ENCODE results near the gene MYO1F. TPM values are rescaled to one million over a fixed set of nuclear protein-coding genes. Genes with fewer than 3 reads are reported as not detected.

The MYO1F gene
- total RNA-seq, 1 donor from 2014 or later = 0.10 TPM

GRCh38 chr19:8483165-8483564 lies 94.1 kb downstream of the MYO1F start:
- no peak for DNase-seq
- H3K36me3 Mint-ChIP-seq (ENCODE audit: unreplicated experiment) = peaks cover 11% of the 10 kb centered on the region
- peaks cover 14% of the 10 kb centered on the region for H3K9me3 Mint-ChIP-seq (ENCODE audit: unreplicated experiment)
- no peak overlapping the region for H3K27ac Mint-ChIP-seq (ENCODE audit: unreplicated experiment)
- H3K4me3 Mint-ChIP-seq (ENCODE audit: unreplicated experiment) = peak overlapping the region; percentile 24
- TF ChIP-seq CTCF (IDR thresholded peaks at IDR 0.05; ENCODE audit: partially characterized antibody, unreplicated experiment) = no peak
- peaks cover 5% of the 10 kb centered on the region for H3K4me1 Mint-ChIP-seq (ENCODE audit: low read depth, unreplicated experiment)
- H3K27me3 Mint-ChIP-seq (ENCODE audit: unreplicated experiment) = peaks cover 5% of the 10 kb centered on the region

GRCh38 chr19:8482696-8483095 lies 94.5 kb downstream of the MYO1F start:
- peaks cover 8% of the 10 kb centered on the region for H3K4me1 Mint-ChIP-seq (ENCODE audit: low read depth, unreplicated experiment)
- H3K27me3 Mint-ChIP-seq (ENCODE audit: unreplicated experiment) = peaks cover 7% of the 10 kb centered on the region
- peaks cover 15% of the 10 kb centered on the region for H3K9me3 Mint-ChIP-seq (ENCODE audit: unreplicated experiment)
- peak overlapping the region; percentile 24 for H3K4me3 Mint-ChIP-seq (ENCODE audit: unreplicated experiment)
- peaks cover 7% of the 10 kb centered on the region for H3K36me3 Mint-ChIP-seq (ENCODE audit: unreplicated experiment)
- DNase-seq = no peak
- H3K27ac Mint-ChIP-seq (ENCODE audit: unreplicated experiment) = no peak overlapping the region
- TF ChIP-seq CTCF (IDR thresholded peaks at IDR 0.05; ENCODE audit: partially characterized antibody, unreplicated experiment) = no peak

GRCh38 chr19:8481616-8482015 lies 95.6 kb downstream of the MYO1F start:
- Mint-ChIP-seq H3K4me3 (ENCODE audit: unreplicated experiment) (no peak overlapping the region), H3K36me3 (ENCODE audit: unreplicated experiment) (peaks cover 5% of the 10 kb centered on the region), H3K27me3 (ENCODE audit: unreplicated experiment) (peaks cover 5% of the 10 kb centered on the region), H3K4me1 (ENCODE audit: low read depth, unreplicated experiment) (peaks cover 8% of the 10 kb centered on the region), H3K27ac (ENCODE audit: unreplicated experiment) (no peak overlapping the region), H3K9me3 (ENCODE audit: unreplicated experiment) (peaks cover 14% of the 10 kb centered on the region)
- no peak for DNase-seq
- TF ChIP-seq CTCF (IDR thresholded peaks at IDR 0.05; ENCODE audit: partially characterized antibody, unreplicated experiment) = no peak

- Mint-ChIP-seq H3K27ac (ENCODE audit: unreplicated experiment) (peak overlapping the region; percentile 38), H3K4me3 (ENCODE audit: unreplicated experiment) (no peak overlapping the region), H3K9me3 (ENCODE audit: unreplicated experiment) (peaks cover 14% of the 10 kb centered on the region), H3K27me3 (ENCODE audit: unreplicated experiment) (peaks cover 5% of the 10 kb centered on the region), H3K36me3 (ENCODE audit: unreplicated experiment) (peaks cover 5% of the 10 kb centered on the region), H3K4me1 (ENCODE audit: low read depth, unreplicated experiment) (peaks cover 8% of the 10 kb centered on the region)
- DNase-seq = no peak
- TF ChIP-seq CTCF (IDR thresholded peaks at IDR 0.05; ENCODE audit: partially characterized antibody, unreplicated experiment) = no peak
Measured at GRCh38 chr19:8481201-8481600, 96.0 kb downstream of the MYO1F start.

- Mint-ChIP-seq H3K4me1 (ENCODE audit: low read depth, unreplicated experiment) (peaks cover 8% of the 10 kb centered on the region), H3K9me3 (ENCODE audit: unreplicated experiment) (peaks cover 12% of the 10 kb centered on the region)
Measured at GRCh38 chr19:8478598-8478997, 98.6 kb downstream of the MYO1F start.

More at GRCh38 chr19:8478598-8478997, 98.6 kb downstream of the MYO1F start:
- TF ChIP-seq CTCF (IDR thresholded peaks at IDR 0.05; ENCODE audit: partially characterized antibody, unreplicated experiment) = no peak
- no peak for DNase-seq
- Mint-ChIP-seq H3K27me3 (ENCODE audit: unreplicated experiment) (peaks cover 7% of the 10 kb centered on the region), H3K27ac (ENCODE audit: unreplicated experiment) (no peak overlapping the region), H3K36me3 (ENCODE audit: unreplicated experiment) (peaks cover 5% of the 10 kb centered on the region), H3K4me3 (ENCODE audit: unreplicated experiment) (no peak overlapping the region)
